OCI-LY3 (cell line): ENCODE data around the gene PLAC8.

ENCODE experiments used
- EZH2phosphoT487 ChIP-seq: fragments of 200-600 bp; shearing (Covaris generic); IDR thresholded peaks from 2 replicates; pipeline ENCODE4 v1.6.1; 2018; ENCODE audit warnings: antibody characterized with exemption, mixed run types, low read depth
- TF ChIP-seq, protein P1 (sequence below): fragments of 200-600, 300-600 bp; sonication (generic); IDR thresholded peaks from 2 replicates; pipeline ENCODE4 v1.5.1; 2014; ENCODE audit warnings: antibody characterized with exemption, low read length, low read depth

DNA sequence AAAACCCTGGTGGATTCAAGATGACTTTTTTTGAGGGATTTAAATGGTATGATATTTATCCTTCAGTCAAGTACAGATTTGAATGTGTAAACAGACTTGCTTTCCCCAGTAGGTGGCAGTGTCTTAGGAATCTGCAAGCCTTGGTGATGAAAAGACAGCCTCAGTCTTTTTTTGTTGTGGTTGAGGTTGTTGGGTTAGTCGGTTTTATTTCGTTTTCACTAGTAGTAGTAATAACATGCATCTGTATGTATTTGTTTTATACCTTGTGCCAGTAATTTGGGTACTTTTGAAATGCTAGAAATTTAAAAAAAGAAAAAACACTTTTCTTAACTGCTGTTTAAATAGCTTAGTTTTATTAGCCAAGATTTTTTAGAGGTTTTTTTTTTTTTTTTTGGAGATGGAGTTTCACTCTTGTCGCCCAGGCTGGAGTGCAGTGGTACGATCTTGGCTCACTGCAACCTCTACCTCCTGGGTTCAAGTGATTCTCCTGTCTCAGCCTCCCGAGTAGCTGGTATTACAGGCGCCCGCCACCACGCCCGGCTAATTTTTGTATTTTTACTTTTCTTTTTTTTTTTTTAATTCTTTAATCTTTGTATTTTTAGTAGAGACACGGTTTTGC is 40.3 kb downstream of the PLAC8 start:
- TF ChIP-seq, protein P1, sequence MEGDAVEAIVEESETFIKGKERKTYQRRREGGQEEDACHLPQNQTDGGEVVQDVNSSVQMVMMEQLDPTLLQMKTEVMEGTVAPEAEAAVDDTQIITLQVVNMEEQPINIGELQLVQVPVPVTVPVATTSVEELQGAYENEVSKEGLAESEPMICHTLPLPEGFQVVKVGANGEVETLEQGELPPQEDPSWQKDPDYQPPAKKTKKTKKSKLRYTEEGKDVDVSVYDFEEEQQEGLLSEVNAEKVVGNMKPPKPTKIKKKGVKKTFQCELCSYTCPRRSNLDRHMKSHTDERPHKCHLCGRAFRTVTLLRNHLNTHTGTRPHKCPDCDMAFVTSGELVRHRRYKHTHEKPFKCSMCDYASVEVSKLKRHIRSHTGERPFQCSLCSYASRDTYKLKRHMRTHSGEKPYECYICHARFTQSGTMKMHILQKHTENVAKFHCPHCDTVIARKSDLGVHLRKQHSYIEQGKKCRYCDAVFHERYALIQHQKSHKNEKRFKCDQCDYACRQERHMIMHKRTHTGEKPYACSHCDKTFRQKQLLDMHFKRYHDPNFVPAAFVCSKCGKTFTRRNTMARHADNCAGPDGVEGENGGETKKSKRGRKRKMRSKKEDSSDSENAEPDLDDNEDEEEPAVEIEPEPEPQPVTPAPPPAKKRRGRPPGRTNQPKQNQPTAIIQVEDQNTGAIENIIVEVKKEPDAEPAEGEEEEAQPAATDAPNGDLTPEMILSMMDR: peak; percentile 80
- no peak for TF ChIP-seq EZH2phosphoT487
